Mesothelial cell of epicardium (in vitro differentiated cells): ENCODE data around the gene ZBTB7A. TPM values are rescaled to one million over a fixed set of nuclear protein-coding genes. Genes with fewer than 3 reads are reported as not detected.

Experiments
- DNase-seq, 2 experiments: peaks; one replicate each; pipeline ENCODE4 v3.0.0; 2021; ENCODE audit warnings: low spot score in 2 of 2; ENCODE audit not compliant: unreplicated experiment in 2 of 2
- H3K27ac Mint-ChIP-seq: 2 replicates; pipeline ENCODE4 v1.8.0; 2021; ENCODE audit warnings: mixed read lengths
- H3K27me3 Mint-ChIP-seq: 2 replicates; pipeline ENCODE4 v1.8.0; 2021; ENCODE audit warnings: low read depth, mixed read lengths
- H3K36me3 Mint-ChIP-seq: 2 replicates; pipeline ENCODE4 v1.8.0; 2021; ENCODE audit warnings: mixed read lengths
- H3K4me1 Mint-ChIP-seq: 2 replicates; pipeline ENCODE4 v1.8.0; 2021; ENCODE audit warnings: mixed read lengths
- H3K4me3 Mint-ChIP-seq: 2 replicates; pipeline ENCODE4 v1.8.0; 2021; ENCODE audit warnings: mild to moderate bottlenecking, moderate library complexity, mixed read lengths
- H3K9me3 Mint-ChIP-seq: 2 replicates; pipeline ENCODE4 v1.8.0; 2021; ENCODE audit warnings: mixed read lengths
- total RNA-seq: library from RNA; stranded (reverse); gene quantifications from 3 replicates; pipeline ENCODE4 v1.2.1, GENCODE V29; 2021
- TF ChIP-seq, protein P1 (sequence below): fragments of 200-600 bp; sonication (generic); IDR thresholded peaks from one replicate; pipeline ENCODE4 v1.5.0; 2021; ENCODE audit warnings: antibody characterized with exemption; ENCODE audit not compliant: unreplicated experiment

ZBTB7A gene
- total RNA-seq, 1 donor from 2014 or later: 27.9 TPM

DNA sequence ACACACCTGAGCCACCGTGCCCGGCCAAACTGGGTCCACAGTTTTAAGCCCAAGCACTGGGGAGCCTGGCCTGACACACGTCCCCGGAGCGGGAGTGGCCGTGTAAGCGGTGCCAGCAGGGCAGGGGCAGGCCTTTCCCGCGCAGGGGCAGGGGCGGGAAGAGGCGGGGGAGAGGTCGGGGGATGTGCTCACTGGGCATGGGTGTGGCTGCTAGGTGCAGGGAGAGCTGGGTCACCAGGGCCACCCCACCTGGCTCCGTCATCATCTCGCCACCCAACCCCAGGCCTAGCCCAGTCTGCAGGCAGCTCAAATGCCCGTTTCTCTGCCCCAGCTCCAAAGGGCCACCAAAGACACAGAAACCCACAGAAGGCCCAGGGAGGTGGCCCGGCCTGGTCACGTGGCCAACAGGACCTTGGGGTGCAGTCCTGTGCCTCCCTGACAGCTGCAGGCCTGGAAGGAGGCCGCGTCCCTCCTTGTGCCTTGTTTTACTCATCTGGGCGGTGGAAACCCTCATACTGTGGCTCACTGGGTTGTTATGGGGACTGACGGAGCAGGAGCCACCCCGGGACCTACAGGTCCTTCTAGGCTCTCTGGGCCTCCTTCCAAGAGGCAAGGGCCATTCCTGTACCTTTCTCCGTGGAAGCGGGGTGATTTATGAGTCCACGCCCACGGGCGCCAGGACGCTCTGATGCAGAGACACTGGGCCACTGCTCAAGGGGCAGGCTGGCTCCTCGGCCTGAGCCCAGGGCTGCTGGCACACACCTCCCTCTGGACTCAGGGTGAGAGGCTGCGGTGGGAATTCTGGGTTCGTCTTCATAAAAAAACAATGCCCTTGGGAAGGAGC lies 29.6 kb upstream of the ZBTB7A start:
- no peak for DNase-seq
- TF ChIP-seq, protein P1, sequence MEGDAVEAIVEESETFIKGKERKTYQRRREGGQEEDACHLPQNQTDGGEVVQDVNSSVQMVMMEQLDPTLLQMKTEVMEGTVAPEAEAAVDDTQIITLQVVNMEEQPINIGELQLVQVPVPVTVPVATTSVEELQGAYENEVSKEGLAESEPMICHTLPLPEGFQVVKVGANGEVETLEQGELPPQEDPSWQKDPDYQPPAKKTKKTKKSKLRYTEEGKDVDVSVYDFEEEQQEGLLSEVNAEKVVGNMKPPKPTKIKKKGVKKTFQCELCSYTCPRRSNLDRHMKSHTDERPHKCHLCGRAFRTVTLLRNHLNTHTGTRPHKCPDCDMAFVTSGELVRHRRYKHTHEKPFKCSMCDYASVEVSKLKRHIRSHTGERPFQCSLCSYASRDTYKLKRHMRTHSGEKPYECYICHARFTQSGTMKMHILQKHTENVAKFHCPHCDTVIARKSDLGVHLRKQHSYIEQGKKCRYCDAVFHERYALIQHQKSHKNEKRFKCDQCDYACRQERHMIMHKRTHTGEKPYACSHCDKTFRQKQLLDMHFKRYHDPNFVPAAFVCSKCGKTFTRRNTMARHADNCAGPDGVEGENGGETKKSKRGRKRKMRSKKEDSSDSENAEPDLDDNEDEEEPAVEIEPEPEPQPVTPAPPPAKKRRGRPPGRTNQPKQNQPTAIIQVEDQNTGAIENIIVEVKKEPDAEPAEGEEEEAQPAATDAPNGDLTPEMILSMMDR: no peak
- H3K27me3 Mint-ChIP-seq: no peaks in the 10 kb centered on the region
- no peaks in the 10 kb centered on the region for H3K9me3 Mint-ChIP-seq
- no peak overlapping the region for H3K4me3 Mint-ChIP-seq
- H3K27ac Mint-ChIP-seq: no peak overlapping the region
- no peaks in the 10 kb centered on the region for H3K4me1 Mint-ChIP-seq
- H3K36me3 Mint-ChIP-seq: peaks cover 23% of the 10 kb centered on the region

DNA sequence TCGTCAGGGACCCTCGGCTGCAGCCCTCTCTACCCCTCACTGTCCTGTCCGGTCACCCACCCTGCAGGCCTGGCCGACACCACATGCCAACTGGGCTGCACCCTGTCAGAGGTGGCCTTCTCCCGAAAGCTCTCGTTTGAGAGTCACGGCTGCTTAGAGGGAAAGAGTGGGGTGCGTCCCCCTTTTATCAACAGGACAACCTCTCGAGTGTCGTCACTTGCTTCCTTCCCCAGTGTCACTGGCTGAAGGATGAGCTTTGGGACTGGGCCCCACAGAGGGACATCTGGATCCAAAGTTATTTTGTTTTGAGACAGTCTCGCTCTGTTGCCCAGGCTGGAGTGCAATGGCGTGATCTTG lies 28.8 kb upstream of the ZBTB7A start:
- Mint-ChIP-seq H3K36me3 (peaks cover 25% of the 10 kb centered on the region), H3K4me3 (no peak overlapping the region), H3K27ac (no peak overlapping the region), H3K27me3 (no peaks in the 10 kb centered on the region), H3K4me1 (no peaks in the 10 kb centered on the region), H3K9me3 (no peaks in the 10 kb centered on the region)
- TF ChIP-seq, protein P1: no peak
- no peak for DNase-seq

DNA sequence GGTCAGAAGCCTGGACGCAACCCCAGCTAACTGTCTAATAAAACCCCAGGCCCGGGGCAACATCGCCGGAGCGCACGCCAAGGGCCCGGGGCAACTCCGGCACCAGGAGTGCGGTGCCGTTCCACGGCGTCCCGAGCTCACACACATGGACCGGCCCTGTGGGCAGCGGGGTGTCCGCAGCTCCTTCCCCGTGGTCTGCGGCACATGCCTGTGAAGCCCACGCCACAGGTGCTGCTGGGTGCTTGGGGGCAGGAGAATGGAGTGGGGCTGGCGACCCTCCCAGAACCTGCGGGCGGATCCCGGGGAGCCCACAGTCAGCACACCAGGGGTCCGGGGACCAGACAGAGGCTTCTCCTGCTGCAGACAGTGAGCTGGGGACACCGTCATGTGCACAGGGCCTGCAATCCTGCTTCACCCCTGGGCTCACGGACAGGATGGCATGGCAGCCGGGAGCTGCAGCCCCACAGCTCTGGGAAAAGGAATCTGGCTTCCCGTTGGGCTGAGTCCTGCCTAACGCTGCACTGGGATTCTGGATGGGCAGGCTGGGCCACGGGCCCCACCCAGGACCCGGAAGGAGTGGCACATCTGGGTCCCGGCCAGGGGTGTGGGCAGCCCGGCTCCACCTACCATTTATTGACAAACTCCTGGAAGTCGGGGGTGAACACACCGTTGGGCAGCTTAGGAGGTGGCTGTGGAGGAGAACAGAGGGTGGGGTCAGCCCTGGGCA lies 28.2 kb upstream of the ZBTB7A start:
- Mint-ChIP-seq H3K36me3 (peaks cover 23% of the 10 kb centered on the region), H3K4me3 (no peak overlapping the region), H3K27me3 (no peaks in the 10 kb centered on the region), H3K4me1 (no peaks in the 10 kb centered on the region), H3K9me3 (no peaks in the 10 kb centered on the region), H3K27ac (no peak overlapping the region)
- DNase-seq: no peak
- TF ChIP-seq, protein P1: no peak

- no peaks in the 10 kb centered on the region for H3K27me3 Mint-ChIP-seq
- H3K4me1 Mint-ChIP-seq: no peaks in the 10 kb centered on the region
- no peaks in the 10 kb centered on the region for H3K9me3 Mint-ChIP-seq
- H3K27ac Mint-ChIP-seq: no peak overlapping the region
- no peak for DNase-seq
- peaks cover 21% of the 10 kb centered on the region for H3K36me3 Mint-ChIP-seq
- TF ChIP-seq, protein P1: no peak
- no peak overlapping the region for H3K4me3 Mint-ChIP-seq
Observed at GRCh38 chr19:4094291-4094690, 27.6 kb upstream of the ZBTB7A start.

DNA sequence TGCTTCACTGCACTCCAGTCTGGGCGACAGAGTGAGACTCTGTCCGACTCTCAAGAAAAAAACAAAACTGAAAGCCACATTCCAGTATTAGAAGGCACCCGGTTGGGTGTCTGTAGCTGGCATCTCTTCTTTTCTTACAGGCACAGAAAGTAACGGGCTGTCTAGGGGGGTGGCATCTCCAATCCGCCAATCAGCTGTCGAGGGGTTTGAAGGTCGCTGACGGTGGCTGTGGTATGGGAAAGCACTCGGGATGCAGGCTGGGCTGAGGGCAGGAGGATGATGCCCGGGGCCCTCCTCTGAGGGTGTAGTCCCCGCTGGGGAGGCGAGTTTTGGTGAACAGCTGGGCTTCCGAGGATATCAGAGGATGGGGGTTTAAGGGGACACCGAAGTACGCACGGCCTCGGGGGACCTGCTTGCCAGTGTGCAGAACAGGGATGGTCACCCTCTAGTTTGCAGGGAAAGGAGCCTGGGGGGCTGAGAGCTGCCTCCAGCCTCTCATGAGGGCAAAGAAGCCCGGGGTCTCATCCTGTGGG lies 27.0 kb upstream of the ZBTB7A start:
- H3K36me3 Mint-ChIP-seq: peaks cover 19% of the 10 kb centered on the region
- TF ChIP-seq, protein P1: no peak
- no peaks in the 10 kb centered on the region for H3K9me3 Mint-ChIP-seq
- H3K4me3 Mint-ChIP-seq: no peak overlapping the region
- DNase-seq: no peak
- H3K4me1 Mint-ChIP-seq: no peaks in the 10 kb centered on the region
- H3K27ac Mint-ChIP-seq: no peak overlapping the region
- H3K27me3 Mint-ChIP-seq: no peaks in the 10 kb centered on the region
